ENCODE data around the gene HYOU1.
A peak's percentile ranks its signal among the peaks of the same experiment; 100 is the strongest.
"Not testable (repeated sequence)": the region's sequence is repeated elsewhere in the genome, so short reads cannot be mapped to it uniquely, and the experiment has no call there.

Gene HYOU1

DNA sequence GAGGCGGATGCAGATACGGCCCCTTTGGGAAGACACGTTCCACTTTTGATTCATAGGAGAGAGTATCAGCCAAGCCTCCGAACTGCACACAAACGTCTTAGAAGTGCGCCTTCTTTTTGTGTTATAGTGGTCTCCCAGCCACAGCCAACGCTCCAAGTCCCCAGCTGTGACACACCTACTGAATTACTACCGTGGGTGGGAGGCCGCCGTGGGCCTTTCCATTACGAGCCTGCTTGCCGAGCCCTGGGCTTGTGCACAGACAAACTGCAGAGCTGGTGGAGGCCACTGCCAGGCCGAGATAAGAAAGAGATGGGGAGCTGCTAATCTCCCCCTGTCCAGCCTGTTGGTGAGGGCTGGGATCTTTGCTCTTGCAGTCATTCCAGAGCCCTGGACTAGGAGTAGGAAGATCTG is 28.4 kb upstream of the HYOU1 start:
- DNase-seq (ENCODE audit: low read depth, low spot score) = no peak

- peak; percentile 77 for DNase-seq (ENCODE audit: low read depth, low spot score)
Measured at GRCh38 chr11:119084663-119085436, 27.8 kb upstream of the HYOU1 start, which contains the start of gene HMBS. Gene HMBS (plus strand): TSS chr11:119084881. CDS start chr11:119085034, 153 bp downstream.

GRCh38 chr11:119081682-119082260 is 24.8 kb upstream of the HYOU1 start:
- no peak for DNase-seq (ENCODE audit: low read depth, low spot score)

DNA sequence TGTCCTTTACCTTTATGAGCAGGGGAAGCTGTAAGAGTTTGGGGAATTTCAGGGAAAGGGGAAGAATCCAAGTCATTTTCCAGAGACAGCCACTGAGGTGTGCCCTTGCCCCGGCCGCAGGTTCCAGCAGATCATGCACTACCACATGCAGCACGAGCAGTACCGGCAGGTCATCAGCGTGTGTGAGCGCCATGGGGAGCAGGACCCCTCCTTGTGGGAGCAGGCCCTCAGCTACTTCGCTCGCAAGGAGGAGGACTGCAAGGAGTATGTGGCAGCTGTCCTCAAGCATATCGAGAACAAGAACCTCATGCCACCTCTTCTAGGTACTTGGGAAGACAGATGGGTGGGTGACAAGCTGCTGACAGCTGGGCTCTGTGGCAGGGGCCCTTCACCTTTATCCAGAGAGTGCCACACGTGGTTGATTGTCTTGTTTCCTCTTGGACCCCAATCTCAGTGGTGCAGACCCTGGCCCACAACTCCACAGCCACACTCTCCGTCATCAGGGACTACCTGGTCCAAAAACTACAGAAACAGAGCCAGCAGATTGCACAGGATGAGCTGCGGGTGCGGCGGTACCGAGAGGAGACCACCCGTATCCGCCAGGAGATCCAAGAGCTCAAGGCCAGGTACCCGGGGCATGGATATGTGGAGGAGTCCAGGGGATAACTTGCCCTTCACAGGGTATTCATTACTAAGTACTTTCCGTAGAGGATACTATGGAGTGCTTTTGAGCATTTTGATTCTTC is 21.8 kb upstream of the HYOU1 start:
- DNase-seq (ENCODE audit: low read depth, low spot score) = no peak

GRCh38 chr11:119077839-119078238 is 20.8 kb upstream of the HYOU1 start:
- DNase-seq (ENCODE audit: low read depth, low spot score) = no peak

- DNase-seq (ENCODE audit: low read depth, low spot score) = peak; percentile 79
Measured at GRCh38 chr11:119067371-119068222, 10.6 kb upstream of the HYOU1 start, which contains the start of gene VPS11. Gene VPS11 (plus strand): TSS chr11:119067818. CDS start chr11:119067824, 6 bp downstream.

GRCh38 chr11:119065369-119065768 is 8.4 kb upstream of the HYOU1 start:
- DNase-seq (ENCODE audit: low read depth, low spot score) = no peak

DNA sequence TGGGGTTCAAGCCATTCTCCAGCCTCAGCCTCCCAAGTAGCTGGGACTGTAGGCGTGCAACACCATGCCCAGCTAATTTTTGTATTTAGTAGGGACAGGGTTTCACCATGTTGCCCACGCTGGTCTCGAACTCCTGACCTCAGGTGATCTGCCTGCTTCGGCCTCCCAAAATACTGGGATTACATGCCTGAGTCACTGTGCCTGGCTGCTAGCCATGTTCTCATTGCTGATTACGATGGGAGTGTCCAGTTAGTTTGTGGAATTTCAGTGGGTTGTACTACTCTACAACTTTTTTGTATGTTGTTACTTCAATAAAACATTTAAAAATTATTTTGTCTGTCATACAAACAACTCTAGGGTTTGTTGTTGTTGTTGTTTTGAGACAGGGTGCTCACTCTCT is 5.8 kb upstream of the HYOU1 start:
- no peak for DNase-seq (ENCODE audit: low read depth, low spot score)

GRCh38 chr11:119061256-119061655 is 4.3 kb upstream of the HYOU1 start:
- no peak for DNase-seq (ENCODE audit: low read depth, low spot score)

DNA sequence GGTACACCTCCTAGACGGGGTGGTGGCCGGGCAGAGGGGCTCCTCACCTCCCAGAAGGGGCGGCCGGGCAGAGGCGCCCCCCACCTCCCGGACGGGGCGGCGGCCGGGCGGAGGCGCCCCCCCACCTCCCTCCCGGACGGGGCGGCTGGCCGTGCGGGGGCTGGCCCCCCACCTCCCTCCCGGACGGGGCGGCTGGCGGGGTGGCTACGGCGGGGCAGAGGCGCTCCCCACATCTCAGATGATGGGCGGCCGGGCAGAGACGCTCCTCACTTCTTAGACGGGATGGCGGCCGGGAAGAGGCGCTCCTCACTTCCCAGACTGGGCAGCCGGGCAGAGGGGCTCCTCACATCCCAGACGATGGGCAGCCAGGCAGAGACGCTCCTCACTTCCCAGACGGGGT is 2.1 kb upstream of the HYOU1 start:
- not testable (repeated sequence) for DNase-seq (ENCODE audit: low read depth, low spot score)

DNA sequence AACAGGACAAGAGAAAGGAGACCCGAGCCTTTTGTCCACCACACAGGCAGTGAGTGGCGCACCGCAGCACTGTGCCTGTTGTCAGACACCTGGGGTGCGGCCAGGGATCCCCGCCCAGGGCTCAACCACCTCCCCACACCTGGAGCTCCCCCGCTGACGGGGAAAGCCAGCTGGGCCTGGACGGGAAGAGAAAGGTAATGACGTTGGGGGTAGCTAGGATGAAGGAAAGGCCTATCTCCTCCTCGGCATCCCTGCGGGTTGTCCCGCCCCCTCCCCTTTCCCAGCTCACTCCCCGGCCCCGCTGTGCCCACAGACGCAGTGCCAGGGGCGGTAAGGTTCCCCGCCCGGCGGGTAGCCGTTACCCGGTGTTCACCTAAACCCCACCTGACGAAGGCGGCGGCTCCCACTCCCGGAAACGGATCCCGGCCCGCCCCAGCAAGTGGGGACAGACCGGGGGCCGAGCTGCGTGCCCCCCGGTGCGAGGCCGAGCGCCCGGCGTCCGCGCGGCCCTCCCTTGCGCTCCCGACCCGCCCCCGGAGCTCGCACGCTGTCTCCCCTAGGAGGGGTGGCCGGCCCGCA is 495 bp downstream of the HYOU1 start:
- no peak for DNase-seq (ENCODE audit: low read depth, low spot score)

- no peak for DNase-seq (ENCODE audit: low read depth, low spot score)
Measured at GRCh38 chr11:119055901-119056300, 1.1 kb downstream of the HYOU1 start.

DNA sequence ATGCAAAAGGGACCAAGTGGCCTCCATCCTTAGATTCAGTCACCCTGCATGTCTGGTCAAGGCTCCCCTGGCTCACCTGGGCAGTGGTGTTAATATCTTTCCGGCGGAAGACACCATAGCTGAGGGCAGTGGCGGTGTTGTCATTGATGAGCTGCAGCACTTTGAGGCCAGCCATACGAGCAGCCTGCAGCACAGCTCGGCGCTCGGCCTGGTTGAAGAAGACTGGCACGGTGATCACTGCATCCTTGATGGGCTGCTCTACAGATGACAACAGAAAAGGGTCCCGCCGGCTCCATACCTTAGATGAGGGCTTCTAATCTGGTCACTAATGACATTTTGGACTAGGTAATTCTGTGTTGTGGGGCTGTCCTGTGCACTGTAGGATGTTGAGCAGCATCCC is 2.6 kb downstream of the HYOU1 start:
- DNase-seq (ENCODE audit: low read depth, low spot score) = no peak

- DNase-seq (ENCODE audit: low read depth, low spot score) = no peak
Measured at GRCh38 chr11:119052163-119052814, 4.7 kb downstream of the HYOU1 start.

GRCh38 chr11:119051440-119052162 is 5.4 kb downstream of the HYOU1 start:
- DNase-seq (ENCODE audit: low read depth, low spot score) = no peak

- no peak for DNase-seq (ENCODE audit: low read depth, low spot score)
Measured at GRCh38 chr11:119049081-119049480, 7.9 kb downstream of the HYOU1 start.

DNA sequence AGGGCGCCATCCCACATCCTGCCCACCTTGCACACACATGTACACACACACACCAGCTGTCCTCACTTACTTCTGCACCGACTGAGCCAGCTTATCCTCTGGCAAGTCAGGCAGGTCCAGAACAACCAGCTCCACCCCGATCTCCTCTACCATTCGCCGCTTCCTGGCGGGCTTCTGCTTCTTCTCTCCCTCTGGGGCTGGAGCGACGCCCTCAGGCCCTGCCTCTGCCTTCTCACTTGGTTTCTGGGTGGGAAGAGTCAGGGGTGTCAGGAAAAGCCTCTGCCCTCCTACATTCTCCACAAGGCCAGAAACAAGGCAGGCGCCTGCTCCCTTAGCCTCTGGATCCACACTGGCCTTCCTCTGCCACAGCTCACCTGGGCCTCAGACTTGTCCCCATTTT is 8.4 kb downstream of the HYOU1 start:
- DNase-seq (ENCODE audit: low read depth, low spot score) = no peak

GRCh38 chr11:119047205-119047604 is 9.8 kb downstream of the HYOU1 start:
- DNase-seq (ENCODE audit: low read depth, low spot score) = no peak

DNA sequence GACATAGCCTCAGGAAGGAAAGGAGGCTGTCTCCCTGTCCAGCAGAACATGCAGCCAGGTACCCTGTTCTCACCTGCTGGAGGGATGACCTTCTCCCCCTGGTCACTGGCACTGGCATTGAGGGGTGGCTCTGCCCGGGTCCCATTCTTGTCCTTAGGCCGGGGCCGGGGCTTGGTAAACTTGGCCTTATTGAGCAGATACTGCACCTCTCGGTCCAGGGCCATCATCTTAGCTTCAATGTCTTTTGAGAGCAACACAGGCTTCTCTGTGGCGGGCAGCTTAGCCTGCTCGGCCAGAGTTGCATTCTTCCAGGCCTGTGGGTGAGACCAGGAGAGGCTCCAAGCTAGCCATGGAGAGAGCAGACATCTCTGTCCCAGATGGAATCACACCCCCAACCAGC is 10.5 kb downstream of the HYOU1 start:
- no peak for DNase-seq (ENCODE audit: low read depth, low spot score)

DNA sequence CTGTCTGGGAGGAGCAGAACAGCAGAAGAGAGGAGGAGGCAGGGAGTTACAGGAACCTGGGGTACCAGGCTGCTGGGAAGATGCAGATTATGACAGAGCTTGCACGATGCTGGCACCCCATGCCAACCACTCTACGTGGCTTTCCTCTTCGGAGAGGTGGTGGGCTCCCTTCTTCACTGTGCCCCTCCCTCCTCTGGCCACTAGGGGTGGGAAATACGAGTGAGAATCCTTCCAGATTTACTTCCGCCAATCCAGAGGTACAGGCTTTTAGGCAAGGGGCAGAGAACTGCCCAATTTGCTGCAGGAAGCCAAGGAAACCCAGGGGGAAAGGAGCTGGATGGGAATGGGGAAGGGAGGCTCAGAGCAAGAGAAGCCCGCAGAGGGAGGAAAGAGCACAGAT is 12.3 kb downstream of the HYOU1 start:
- no peak for DNase-seq (ENCODE audit: low read depth, low spot score)
